Vagina (tissue), 2 donors: Measurements from ENCODE around the gene RND1. TPM values are rescaled to one million over a fixed set of nuclear protein-coding genes. Genes with fewer than 3 reads are reported as not detected.
"Not testable (repeated sequence)": the region's sequence is repeated elsewhere in the genome, so short reads cannot be mapped to it uniquely, and the experiment has no call there.

Experiments
- DNase-seq, 2 donors: peaks; one replicate each; pipeline ENCODE4 v3.0.0-alpha.2; 2017; ENCODE audit errors: extremely low spot score in 2 of 2
- H3K27ac ChIP-seq: fragments of 200-600 bp; sonication (generic); one replicate; pipeline ENCODE4 v1.5.1; 2019
- H3K27me3 ChIP-seq: fragments of 200-600 bp; sonication (generic); one replicate; pipeline ENCODE4 v1.5.1; 2019
- H3K36me3 ChIP-seq, 2 donors: fragments of 200-600 bp; sonication (generic); one replicate each; pipeline ENCODE4 v1.5.1; 2017 to 2019
- H3K4me1 ChIP-seq: fragments of 200-600 bp; sonication (generic); one replicate; pipeline ENCODE4 v1.5.1; 2019
- H3K4me3 ChIP-seq, 2 donors: fragments of 200-600 bp; sonication (generic); 1 replicate in 1 of 2; 2 replicates in 1 of 2; pipeline ENCODE4 v1.5.1; 2016 to 2019
- H3K9me3 ChIP-seq: fragments of 200-600 bp; sonication (generic); one replicate; pipeline ENCODE4 v1.5.1; 2019
- CTCF ChIP-seq, 3 experiments: fragments of 450-650 bp in 2 of 3; fragments of 200-600 bp in 1 of 3; sonication (generic) in 1 of 3; IDR thresholded peaks; one replicate each; pipeline ENCODE4 v1.5.1; 2017 to 2019; ENCODE audit warnings: antibody characterized with exemption in 3 of 3, mild to moderate bottlenecking in 2 of 3, moderate library complexity in 2 of 3
- POLR2A ChIP-seq, 2 donors: fragments of 450-650 bp; IDR thresholded peaks; one replicate each; pipeline ENCODE4 v1.6.1; 2017; ENCODE audit warnings: antibody characterized with exemption in 2 of 2, mild to moderate bottlenecking in 2 of 2, moderate library complexity in 2 of 2
- POLR2AphosphoS5 ChIP-seq, 2 donors: sonication (generic); formaldehyde crosslinking; IDR thresholded peaks; one replicate each; pipeline ENCODE4 v1.9.0; 2017; ENCODE audit warnings: antibody characterized with exemption in 2 of 2, mild to moderate bottlenecking in 2 of 2, low read depth in 1 of 2; ENCODE audit not compliant: insufficient read depth in 1 of 2
- intact Hi-C: fragments of 100-400 bp; cut with DNase I; formaldehyde crosslinking; loops from one replicate; pipeline ENCODE4 v1.15.1; 2023
- total RNA-seq: library from RNA; depleted of rRNA; stranded (reverse); fragments of >200 nt; gene quantifications from one replicate; pipeline ENCODE4 v1.2.3, GENCODE V29; 2016

The RND1 gene
- total RNA-seq, 1 donor from 2014 or later: 3.9 TPM

GRCh38 chr12:48861111-48861510 is 4.6 kb downstream of the RND1 start:
- no peaks in the 10 kb centered on the region for H3K27me3 ChIP-seq
- no peak for TF ChIP-seq CTCF (IDR thresholded peaks at IDR 0.05)
- TF ChIP-seq POLR2AphosphoS5 (IDR thresholded peaks at IDR 0.05; ENCODE audit: insufficient read depth in 1 of 2, low read depth in 1 of 2): no peak
- no peak for TF ChIP-seq POLR2A (IDR thresholded peaks at IDR 0.05)
- H3K4me1 ChIP-seq: peaks cover 9% of the 10 kb centered on the region
- no peaks in the 10 kb centered on the region for H3K9me3 ChIP-seq
- H3K27ac ChIP-seq: no peak overlapping the region
- no peak for DNase-seq
- H3K36me3 ChIP-seq: no peaks in the 10 kb centered on the region
- intact Hi-C loops: no loop called here
- no peak overlapping the region for H3K4me3 ChIP-seq

- H3K4me3 ChIP-seq, H3K9me3 ChIP-seq, H3K27ac ChIP-seq, DNase-seq, intact Hi-C loops, H3K27me3 ChIP-seq, H3K36me3 ChIP-seq, H3K4me1 ChIP-seq: not testable (repeated sequence)
These were observed 5.4 kb downstream of the RND1 start for GRCh38 chr12:48860236-48860635.

- intact Hi-C loops: loop anchor here (10.0 kb wide), 1 partner anchor 85 kb away; no protein-coding TSS in a partner anchor
- H3K9me3 ChIP-seq: no peaks in the 10 kb centered on the region
- TF ChIP-seq POLR2AphosphoS5 (IDR thresholded peaks at IDR 0.05; ENCODE audit: insufficient read depth in 1 of 2, low read depth in 1 of 2) (no peak), CTCF (IDR thresholded peaks at IDR 0.05) (no peak), POLR2A (IDR thresholded peaks at IDR 0.05) (no peak)
These were observed 6.1 kb downstream of the RND1 start for GRCh38 chr12:48859607-48860006.

GRCh38 chr12:48858043-48858442 is 7.6 kb downstream of the RND1 start:
- Histone ChIP-seq H3K27me3 (no peaks in the 10 kb centered on the region), H3K4me1 (no peaks in the 10 kb centered on the region), H3K9me3 (no peaks in the 10 kb centered on the region), H3K27ac (no peak overlapping the region), H3K36me3 (no peaks in the 10 kb centered on the region), H3K4me3 (no peak overlapping the region)
- no peak for DNase-seq
- TF ChIP-seq POLR2A (IDR thresholded peaks at IDR 0.05): no peak
- TF ChIP-seq POLR2AphosphoS5 (IDR thresholded peaks at IDR 0.05; ENCODE audit: insufficient read depth in 1 of 2, low read depth in 1 of 2): no peak
- no peak for TF ChIP-seq CTCF (IDR thresholded peaks at IDR 0.05)
- intact Hi-C loops: loop anchor here (10.0 kb wide), 1 partner anchor 87 kb away; no protein-coding TSS in a partner anchor

More at GRCh38 chr12:48859607-48860006, 6.1 kb downstream of the RND1 start:
- H3K4me3 ChIP-seq: no peak overlapping the region
- no peaks in the 10 kb centered on the region for H3K27me3 ChIP-seq
- no peaks in the 10 kb centered on the region for H3K36me3 ChIP-seq
- peaks cover under 1% of the 10 kb centered on the region for H3K4me1 ChIP-seq
- no peak for DNase-seq
- H3K27ac ChIP-seq: no peak overlapping the region

- H3K4me1 ChIP-seq: no peaks in the 10 kb centered on the region
- TF ChIP-seq POLR2A (IDR thresholded peaks at IDR 0.05) (no peak), CTCF (IDR thresholded peaks at IDR 0.05) (no peak), POLR2AphosphoS5 (IDR thresholded peaks at IDR 0.05; ENCODE audit: insufficient read depth in 1 of 2, low read depth in 1 of 2) (no peak)
- no peak overlapping the region for H3K27ac ChIP-seq
- no peak for DNase-seq
- H3K36me3 ChIP-seq: no peaks in the 10 kb centered on the region
- H3K27me3 ChIP-seq: no peaks in the 10 kb centered on the region
- intact Hi-C loops: loop anchor here (10.0 kb wide), 1 partner anchor 87 kb away; no protein-coding TSS in a partner anchor
- H3K9me3 ChIP-seq: no peaks in the 10 kb centered on the region
- no peak overlapping the region for H3K4me3 ChIP-seq
These were observed 8.2 kb downstream of the RND1 start for GRCh38 chr12:48857278-48857994.
